Stimulated activated CD8-positive, alpha-beta memory T cell treated with anti-CD3 and anti-CD28 coated beads, Interleukin-4, amount 100 ng/mL, for 48 hours (primary cell): ENCODE data around the gene ABHD16B.
"Not testable (repeated sequence)": the region's sequence is repeated elsewhere in the genome, so short reads cannot be mapped to it uniquely, and the experiment has no call there.

Experiments
- DNase-seq: peaks from one replicate; pipeline ENCODE4 v3.0.0-alpha.2; 2020

ABHD16B gene

DNA sequence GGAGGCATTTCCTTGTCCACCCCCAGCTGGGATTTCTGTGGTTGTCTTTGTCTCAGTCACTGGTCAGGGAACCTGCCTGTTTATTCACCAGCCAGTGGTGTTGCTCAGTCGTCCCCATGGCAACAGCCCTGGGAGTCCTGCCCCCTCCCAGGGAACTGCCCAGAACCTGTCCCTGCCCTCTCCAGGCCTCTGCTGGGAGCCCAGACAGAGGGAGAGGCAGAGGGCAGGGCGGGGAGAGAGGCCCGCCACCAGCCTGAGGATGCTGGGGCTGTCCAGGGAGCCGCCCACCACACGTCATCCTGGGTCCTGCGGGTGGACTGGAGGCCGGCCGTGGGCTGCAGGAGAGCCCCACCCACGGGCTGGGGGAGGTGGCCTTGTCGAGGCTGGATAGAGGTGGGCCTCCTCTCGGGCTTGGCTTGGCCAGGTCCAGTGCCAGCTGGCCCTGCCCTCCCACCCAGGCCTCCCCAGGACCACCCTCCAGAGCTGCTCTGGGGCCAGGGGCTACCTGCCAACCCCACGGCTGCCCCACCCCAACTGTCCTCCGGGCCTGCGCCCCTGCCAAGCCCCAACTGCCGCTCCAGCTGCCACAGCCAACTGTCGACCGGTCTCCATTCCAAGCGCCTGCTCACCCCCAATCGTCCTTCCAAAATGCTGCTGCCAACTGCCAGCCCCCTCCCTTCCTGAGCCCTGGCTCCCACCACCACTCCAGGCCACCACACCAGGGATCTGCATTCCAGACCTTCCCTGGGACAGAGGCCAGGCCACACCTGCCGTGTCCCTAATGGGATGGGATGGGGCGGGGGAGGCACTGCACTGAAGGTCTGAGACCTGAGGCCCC lies 26.1 kb upstream of the ABHD16B start:
- no peak for DNase-seq

DNA sequence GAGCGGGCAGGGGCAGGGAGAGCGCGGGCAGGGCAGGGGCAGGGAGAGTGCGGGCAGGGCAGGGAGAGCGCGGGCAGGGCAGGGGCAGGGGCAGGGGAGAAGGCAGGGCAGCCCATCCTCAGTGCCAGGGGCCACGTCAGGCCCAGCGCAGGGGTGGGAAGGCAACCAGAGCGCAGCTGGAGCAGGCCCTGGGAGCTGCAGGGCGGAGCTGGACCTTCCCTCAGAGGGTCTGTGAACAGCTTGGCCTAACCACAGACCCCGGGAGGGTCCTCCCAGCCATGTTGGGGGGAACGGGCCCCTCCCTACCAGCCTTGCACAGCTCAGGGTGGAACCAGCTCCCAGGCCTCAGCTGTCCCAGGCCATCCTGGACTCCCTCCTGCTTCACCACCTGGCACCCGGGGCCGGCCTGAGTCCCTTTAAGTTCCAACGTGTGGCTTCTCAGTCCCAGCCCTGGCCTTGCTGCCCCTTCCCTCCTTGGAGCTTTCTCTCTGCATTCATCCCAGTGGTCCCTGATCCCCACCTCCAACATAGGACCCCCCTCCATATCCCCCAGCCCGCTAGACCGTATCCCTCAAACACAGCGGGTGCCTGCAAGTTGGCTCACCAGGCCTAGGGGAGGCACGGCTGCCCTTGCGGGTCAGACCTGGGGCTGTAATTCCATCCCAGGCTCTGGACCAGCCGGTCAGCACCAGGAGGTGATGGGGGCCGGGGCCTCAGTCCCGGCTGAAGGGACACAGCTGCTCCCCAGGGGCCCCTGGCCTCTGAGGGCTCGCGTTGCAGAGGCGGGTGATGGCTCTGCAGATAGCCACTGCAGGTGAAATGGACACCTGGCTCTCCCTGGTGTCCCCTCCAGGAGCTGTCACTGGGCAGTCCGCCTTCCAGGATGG lies 24.6 kb upstream of the ABHD16B start:
- DNase-seq = no peak

DNA sequence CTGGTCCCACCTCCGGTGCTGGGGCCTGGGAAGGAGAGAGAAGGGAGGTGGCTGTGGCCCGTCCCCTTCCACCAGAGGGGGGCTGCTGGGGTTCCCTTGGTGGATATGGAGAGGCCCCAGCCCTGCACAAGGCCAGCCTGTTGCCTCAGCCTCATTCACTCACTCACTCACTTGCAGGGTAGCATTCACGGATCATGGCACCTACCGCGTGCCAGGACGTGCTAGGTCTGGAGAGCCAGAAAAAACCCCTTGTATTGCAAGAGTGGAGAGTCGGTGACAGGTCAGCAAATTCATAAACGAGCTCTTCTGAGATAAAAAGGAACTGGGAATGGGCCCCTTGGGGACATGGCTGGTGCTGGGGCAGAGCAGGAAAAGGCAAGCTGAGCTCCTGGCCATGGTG lies 23.8 kb upstream of the ABHD16B start:
- DNase-seq = no peak

DNA sequence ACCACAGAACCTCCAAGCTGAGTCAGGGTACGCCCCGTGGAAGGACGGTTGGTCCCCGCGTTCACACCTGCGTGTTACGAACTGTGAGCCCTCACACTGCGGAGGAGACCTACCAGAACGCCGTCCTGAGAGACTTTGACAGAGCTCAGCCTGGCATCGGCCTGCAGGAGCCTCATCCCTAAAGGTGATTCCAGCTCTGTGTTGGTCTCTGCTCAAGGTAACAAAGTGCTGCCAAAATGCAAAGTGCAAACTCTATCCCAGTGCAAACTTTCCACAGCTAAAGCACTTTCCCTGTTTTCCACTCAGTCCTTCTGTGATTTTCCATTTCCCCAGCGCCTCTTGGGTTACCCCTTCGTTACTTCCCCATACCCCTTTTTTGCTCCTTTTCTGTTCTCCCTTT lies 21.7 kb upstream of the ABHD16B start:
- DNase-seq = no peak

DNA sequence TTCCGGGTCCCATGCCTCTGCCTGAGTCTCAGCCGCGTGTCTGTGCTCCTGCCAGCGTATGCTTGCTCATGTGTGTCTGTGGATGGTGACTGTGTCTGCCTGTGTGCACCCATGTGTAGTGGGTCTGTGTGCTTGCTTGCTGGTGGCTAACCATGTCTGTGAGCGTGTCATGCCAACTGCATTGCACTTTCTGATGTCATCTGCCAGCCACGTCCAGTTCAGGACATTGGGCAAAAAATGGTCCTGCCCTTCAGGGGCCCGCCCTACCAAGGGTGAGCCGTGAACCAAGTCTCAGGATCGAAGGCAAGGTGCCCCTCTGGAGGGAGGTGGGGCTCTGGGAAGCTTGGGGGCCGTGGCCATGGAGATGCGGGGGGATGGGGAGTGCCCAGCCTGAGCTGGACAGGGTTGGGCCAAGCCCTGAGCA lies 20.9 kb upstream of the ABHD16B start:
- DNase-seq = no peak

DNA sequence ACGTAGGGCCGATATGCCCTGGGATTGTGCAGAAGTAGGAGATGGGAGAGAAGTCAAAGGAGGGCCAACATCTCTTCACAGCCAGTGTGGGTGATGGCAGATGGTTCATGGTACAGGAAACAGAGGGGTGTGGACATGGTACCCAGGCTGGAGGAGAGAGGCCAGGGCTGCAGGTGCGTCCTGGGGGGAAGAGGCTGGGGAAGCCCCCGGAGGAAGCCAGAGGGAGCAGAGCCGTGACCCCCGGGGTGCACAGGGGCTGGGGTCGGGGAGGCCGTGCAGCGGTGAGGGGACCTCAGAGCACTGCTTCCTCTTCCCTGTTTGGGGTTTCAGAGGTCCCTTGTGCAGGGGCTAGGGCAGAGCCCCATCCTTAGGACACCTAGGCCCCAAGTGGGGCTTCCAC lies 19.0 kb upstream of the ABHD16B start:
- DNase-seq = no peak

DNA sequence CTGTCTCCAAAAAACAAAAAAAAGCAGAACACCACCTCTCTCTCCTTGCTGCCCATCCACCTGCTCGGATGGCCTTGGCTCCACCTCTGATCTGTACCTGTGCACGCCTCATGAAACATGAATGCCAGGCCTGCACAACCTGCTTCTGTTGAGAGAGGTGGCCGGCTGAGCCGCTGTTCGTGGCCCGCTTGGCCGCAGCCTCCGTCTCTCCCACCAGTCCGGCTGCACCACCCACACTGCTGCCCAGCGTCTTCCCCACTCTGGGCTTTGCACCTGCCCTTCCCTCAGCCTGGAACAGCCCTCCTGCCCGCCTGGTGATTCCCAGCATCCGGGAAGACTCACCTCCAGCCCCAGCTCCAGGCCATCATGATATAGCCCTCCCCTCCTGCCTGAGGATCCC lies 18.1 kb upstream of the ABHD16B start:
- no peak for DNase-seq

DNA sequence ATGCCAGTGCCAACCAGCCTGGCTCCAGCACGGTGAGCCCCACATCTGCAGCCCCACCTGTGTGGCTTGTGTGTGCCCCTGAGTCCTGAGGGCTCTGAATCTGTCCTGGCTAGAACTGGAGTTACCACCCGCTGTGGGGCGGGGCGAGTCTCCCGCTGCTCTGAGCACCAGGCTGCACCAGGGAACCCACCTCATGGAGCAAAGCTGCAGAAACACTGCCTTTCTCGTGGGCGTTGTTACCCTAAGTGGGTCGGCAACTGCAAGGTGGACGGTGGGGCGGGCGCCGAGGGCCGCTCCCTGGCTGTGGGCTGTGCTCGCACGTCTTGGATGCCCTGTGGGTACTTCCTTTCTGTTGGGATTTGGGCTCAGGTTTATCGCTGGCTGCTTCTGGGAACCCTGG lies 17.5 kb upstream of the ABHD16B start:
- DNase-seq = no peak

DNA sequence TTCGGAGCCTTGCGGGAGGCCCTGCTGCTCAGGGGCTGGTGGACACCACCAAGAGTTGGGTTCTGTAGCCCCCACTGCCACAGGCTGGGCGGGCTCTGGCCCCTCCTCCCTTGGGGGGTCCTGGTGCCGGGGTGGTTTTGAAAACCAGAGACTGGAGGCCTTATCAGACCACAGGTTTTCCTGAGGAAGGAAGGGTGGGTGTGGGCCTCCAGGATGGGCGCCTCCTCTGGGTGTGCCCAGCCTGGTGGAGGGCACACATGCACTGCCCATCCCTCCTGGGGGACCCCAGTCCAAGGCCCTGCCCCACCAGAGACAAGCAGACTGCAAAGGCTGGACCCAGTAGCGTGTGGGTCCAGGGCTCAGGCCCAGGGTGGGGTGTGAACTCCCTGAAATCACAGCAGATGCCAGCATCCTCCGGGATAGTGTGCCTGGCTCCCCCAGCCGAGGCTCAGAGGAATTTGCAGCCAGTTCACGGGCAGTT lies 16.7 kb upstream of the ABHD16B start:
- DNase-seq = no peak

DNA sequence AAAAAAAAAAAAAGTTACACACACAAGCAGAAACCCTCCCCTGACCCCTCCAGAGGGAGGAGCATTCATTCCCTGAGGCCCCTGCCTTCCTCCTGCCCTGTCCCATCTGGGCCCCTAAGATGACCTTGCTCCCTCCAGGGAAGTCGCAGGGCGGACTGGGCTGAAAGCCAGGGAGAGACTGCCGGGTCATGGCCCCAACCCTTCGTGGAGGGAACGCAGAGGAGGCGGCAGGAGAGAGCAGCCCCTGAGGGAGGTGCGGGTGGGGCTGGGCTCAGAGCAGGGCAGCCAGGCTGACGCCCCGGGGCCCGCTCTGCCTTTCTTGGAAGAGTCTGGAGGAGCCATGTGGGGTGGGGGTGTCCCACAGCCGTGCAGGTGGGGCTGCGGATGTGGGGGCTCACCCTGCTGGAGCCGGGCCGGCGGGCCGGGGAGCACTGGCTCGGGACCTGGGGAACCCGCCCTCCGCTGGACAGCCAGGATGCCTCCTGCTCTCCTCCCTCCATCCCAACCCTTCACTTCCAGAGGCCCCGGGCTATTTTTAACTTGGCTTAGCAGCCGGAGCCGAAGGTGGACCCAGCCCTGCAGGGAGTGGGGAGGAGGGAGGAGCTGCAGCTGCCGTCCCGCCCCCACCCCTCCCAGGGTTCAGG lies 15.0 kb upstream of the ABHD16B start:
- no peak for DNase-seq

DNA sequence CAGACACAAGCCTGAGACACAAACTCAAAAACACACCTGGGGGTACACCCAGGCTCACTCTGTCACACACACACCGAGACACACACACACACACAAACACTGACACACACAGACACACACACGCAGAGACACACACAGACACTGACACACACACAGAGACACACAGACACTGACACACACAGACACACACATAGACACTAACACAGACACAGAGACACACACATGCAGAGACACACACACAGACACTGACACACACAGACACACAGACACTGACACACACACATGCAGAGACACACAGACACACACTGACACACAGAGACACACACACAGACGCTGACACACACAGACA lies 14.4 kb upstream of the ABHD16B start:
- DNase-seq = no peak

DNA sequence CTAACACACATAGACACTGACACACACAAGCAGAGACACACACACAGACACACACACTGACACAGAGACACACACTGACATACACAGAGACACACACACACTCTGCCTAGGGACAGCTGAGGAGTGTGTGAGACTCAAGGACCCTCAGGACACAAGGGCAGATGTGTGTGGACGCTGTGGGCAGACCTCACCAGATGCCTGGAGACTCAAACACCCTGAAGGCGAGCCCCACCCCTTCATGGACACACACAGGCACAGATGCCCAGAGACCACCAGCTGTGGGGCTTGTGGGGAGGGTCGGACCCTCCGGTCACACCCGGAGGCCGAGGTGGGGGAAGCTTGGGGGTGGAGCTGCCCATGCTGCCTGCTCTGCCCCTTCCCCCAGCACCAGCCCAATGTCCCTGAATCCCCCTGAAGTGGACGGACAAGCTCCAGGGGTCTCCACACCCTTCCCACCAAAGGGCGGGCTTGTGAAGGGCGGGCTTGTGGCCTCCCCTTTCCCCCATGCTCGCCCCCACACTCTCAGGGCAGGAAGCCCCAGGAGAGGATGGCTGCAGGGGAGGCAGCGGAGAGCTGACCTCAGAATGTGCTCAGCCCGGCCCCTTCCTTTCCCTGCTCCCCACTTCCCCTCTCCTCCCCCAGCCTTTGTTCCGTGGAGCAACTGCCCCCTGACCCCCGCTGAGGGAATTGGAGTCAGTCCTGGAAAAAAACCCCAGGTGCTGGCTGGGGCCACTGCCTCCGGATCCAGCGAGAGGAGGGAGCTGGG lies 13.9 kb upstream of the ABHD16B start:
- no peak for DNase-seq

DNA sequence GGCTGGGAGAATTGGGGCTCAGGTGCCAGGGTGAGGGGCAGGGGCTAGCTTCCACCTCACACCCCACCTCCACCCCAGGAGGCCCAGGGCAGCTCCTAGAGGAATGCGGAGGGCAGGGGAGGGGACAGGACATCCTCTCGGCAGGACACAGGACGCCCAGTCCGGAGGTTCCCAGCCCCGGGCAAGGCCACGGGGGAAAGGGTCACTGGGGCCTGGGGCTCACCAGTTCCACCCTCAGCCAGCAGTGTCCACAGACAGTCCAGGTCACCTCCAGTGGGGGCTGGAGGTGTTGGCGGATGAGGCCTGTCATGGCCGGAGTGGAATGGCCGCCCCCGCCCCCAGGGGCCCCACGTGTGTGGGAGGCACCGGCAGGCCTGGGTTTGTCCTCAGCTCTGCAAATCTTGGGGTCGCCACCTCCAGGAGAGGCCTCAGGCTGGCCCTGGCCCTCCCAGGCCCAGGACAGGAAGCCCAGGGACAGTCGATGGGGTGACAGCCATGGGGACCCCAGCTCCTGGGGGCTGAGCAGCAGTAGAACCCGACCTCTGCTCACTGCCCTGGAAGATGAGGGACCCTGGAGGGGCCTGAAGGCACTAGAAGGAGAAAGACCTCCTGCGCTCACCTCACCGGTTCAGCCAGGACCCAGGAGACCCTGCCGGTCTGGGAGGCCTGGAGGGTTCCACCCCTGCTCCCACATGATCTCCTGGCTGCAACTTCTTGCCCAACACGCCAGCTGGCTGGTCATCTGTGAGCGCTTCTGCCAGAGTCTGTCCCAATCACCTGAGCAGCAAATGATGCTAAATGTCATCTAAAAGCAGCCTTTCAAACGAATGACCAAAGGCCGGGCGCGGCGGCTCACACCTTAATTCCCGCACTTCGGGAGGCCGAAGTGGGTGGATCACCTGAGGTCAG lies 13.0 kb upstream of the ABHD16B start:
- DNase-seq = no peak

DNA sequence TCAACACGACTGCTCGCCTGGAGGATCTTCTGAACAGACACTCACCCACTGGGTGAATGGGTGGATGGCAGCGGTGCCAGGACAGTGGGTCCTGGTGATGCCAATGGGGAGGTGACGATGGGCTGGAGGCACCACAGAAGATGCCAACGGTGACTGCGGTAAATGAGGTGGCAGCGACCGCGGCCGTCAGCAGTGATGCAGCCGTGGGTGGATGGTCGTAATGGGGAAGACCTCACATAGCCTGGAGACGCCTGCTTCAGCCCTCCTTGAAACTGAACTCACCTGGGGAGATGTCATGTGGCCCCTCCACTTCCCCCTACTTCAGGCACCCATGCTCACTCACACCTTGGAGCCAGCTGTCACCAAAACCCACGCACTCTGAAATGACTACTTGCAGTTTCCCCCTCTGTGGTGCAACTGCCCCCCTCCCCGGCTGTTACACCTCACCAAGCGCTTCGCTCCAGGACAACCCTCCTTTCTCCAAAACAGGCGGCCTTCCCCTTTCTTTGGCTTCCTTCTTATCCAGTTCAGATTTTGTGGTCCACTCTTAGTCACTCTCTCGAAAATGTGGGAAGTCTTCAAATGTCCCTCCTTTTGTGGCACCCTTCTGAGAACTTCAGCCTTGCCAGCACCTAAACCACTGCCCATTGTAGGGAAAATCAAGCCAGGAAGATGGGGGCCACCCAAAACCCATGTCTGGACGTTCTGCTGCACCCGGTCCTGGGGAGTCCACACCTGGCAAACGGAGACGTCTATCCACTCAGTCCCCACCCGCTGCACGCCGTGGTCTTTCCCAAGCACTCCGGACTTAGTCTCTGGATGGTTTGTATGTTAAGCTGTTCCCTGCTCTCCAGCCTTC lies 10.4 kb upstream of the ABHD16B start:
- peak; percentile 79 for DNase-seq

DNA sequence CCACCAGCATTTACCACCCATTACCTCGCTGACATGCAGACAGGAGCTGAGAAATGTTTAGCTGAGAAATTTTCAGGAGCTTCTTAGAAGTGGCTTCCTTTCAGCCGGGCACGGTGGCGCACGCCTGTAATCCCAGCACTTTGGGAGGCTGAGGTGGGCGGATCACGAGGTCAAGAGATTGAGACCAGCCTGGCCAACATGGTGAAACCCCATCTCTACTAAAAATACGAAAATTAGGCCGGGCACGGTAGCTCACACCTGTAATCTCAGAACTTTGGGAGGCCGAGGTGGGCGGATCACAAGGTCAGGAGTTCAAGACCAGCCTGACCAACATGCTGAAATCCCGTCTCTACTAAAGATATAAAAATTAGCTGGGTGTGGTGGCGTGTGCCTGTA lies 9.8 kb upstream of the ABHD16B start:
- not testable (repeated sequence) for DNase-seq

DNA sequence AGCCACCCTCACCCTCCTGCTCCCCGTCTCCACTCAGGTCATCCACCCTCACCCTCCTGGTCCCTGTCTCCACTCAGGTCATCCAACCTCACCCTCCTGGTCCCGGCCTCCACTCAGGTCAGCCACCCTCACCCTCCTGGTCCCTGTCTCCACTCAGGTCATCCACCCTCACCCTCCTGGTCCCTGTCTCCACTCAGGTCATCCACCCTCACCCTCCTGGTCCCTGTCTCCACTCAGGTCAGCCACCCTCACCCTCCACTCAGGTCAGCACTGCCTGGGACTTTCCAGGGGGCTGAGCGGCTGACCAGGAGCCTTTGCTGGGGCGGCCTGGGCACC lies 7.6 kb upstream of the ABHD16B start:
- DNase-seq = not testable (repeated sequence)

DNA sequence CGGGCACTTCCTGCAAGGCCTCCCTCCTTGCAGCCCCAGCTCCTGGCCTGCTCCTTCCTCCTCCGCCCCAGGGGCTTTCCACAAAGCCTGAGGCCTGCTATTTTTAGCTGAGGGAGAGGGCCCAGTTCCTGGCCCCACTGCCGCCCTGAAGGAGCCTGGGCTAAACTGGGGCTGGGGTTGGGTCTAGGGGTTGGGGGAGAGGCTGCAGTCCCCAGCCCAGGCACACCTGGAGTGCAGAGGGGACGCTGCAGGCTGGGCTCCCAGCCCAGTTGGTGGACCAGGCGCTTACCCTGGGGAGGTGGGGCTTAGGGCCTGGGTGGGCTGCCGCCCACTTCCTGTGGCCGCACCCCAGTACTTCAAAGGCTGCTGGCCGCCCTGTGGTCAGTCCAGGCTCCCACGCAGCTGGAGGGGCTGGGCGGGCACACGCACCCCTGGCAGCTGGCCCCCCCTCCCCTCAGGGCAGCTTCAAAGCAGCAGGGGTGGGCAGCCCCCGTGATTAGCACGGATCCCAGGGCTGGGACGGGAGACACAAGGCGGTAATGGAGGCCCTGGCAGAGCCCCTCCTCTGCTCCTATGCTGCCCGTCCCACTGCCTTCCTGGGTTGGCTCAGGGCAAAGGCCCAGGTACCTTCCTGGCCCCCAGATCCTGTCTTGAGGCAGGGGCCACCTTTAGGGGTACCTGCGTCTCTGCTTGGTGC lies 7.1 kb upstream of the ABHD16B start:
- DNase-seq = no peak

DNA sequence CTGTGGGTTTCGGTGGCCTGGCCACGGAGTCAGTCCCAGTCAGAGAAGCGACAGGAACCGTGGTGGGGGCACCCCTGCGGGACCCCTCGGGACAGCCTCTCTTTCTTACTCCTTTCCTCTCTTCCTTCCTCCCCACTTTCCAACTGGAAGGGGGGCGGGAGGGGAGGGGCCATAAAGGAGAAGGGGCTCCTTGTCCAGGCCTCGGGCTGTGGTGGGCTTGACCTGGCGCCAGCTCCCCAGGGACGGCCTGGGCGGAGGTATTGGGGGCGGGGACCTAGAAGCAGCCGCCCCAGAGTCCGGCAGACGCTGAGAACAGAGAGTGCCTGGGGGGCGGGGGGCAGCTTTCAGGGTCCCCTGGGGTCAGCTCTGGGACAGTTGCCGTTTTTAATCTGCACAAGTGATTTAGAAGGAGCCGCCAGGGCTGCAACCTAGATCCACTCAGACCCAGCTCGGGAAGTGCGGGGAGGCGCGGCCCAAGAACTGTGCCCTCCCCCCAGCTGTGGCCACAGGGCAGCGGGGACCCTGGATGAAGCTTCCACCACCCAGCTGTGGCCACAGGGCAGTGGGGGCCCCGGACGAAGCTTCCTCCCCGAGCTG lies 6.4 kb upstream of the ABHD16B start:
- DNase-seq = no peak

DNA sequence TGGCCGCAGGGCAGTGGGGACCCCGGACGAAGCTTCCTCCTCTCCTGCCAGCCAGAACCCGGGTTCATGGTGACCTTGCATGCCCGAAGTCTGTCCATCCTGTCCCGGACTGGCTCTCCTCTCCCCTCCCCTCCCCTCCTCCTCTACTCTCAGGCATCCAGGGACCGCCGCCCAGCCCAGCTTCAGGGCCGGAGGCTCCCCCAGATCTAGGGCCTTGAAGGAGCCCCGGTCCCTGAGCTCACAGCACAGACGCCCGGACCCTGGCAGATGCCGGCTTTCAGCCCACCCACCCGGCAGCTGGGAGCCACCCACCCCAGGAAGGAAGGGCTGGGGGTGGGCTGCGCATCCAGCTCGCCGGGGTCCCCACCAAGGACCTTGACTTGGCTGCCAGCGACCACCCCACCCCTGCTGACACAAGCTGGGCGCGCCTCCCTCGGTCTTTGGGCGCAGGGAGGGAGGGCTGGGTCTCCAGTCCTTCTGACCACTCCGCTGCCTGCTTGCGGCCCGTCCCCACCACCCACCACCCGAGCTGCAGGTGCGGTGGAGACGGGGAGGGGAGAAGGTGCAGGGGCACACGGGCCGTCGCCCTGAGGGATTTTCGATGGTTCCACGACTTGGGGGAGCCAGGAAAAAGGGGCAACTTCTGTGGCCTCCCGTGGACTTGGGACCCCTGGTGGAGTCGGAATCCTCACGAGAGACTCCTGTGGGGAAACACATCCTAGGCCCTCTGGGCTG lies 5.8 kb upstream of the ABHD16B start:
- DNase-seq = no peak
